ENCODE results near the gene CYP2S1. TPM values are rescaled to one million over a fixed set of nuclear protein-coding genes. Genes with fewer than 3 reads are reported as not detected.

The CYP2S1 gene
- total RNA-seq, 2 donors from 2014 or later = 114 to 152 TPM

GRCh38 chr19:41245843-41246242 lies 52.8 kb downstream of the CYP2S1 start:
- TF ChIP-seq CTCF (IDR thresholded peaks at IDR 0.05) = no peak
- H3K27ac ChIP-seq = no peak overlapping the region
- intact Hi-C loops (cut with DNase I) = no loop called here
- H3K4me1 ChIP-seq = no peaks in the 10 kb centered on the region
- no peak overlapping the region for H3K9ac ChIP-seq (ENCODE audit: low read depth in 2 of 2, low read length in 2 of 2)
- H3K9me3 ChIP-seq = no peaks in the 10 kb centered on the region
- DNase-seq = no peak
- no peaks in the 10 kb centered on the region for H3K36me3 ChIP-seq
- no peak overlapping the region for H3K4me3 ChIP-seq
- H3K27me3 ChIP-seq = no peaks in the 10 kb centered on the region

- TF ChIP-seq CTCF (IDR thresholded peaks at IDR 0.05) = no peak
- Histone ChIP-seq H3K9ac (ENCODE audit: low read depth in 2 of 2, low read length in 2 of 2) (no peak overlapping the region), H3K4me1 (no peaks in the 10 kb centered on the region), H3K27ac (no peak overlapping the region), H3K36me3 (no peaks in the 10 kb centered on the region), H3K27me3 (no peaks in the 10 kb centered on the region), H3K4me3 (no peak overlapping the region), H3K9me3 (no peaks in the 10 kb centered on the region)
- intact Hi-C loops (cut with DNase I) = no loop called here
- no peak for DNase-seq
Observed at GRCh38 chr19:41248895-41249294, 55.9 kb downstream of the CYP2S1 start.

- DNase-seq = no peak
- no peak for TF ChIP-seq CTCF (IDR thresholded peaks at IDR 0.05)
- H3K9me3 ChIP-seq = no peaks in the 10 kb centered on the region
- H3K27ac ChIP-seq = no peak overlapping the region
- no peaks in the 10 kb centered on the region for H3K27me3 ChIP-seq
- H3K9ac ChIP-seq (ENCODE audit: low read depth in 2 of 2, low read length in 2 of 2) = no peak overlapping the region
- intact Hi-C loops (cut with DNase I) = loop anchor here (10.0 kb wide), 1 partner anchor 275 kb away; no protein-coding TSS in a partner anchor
- no peaks in the 10 kb centered on the region for H3K36me3 ChIP-seq
- no peaks in the 10 kb centered on the region for H3K4me1 ChIP-seq
- H3K4me3 ChIP-seq = no peak overlapping the region
Observed at GRCh38 chr19:41249707-41250423, 56.8 kb downstream of the CYP2S1 start.

GRCh38 chr19:41253660-41254059 lies 60.6 kb downstream of the CYP2S1 start:
- Histone ChIP-seq H3K4me3 (no peak overlapping the region), H3K9ac (ENCODE audit: low read depth in 2 of 2, low read length in 2 of 2) (no peak overlapping the region), H3K27me3 (no peaks in the 10 kb centered on the region), H3K9me3 (no peaks in the 10 kb centered on the region), H3K4me1 (no peaks in the 10 kb centered on the region), H3K27ac (no peak overlapping the region), H3K36me3 (no peaks in the 10 kb centered on the region)
- no peak for TF ChIP-seq CTCF (IDR thresholded peaks at IDR 0.05)
- DNase-seq = no peak
- intact Hi-C loops (cut with DNase I) = loop anchor here (10.0 kb wide), 1 partner anchor 279 kb away; no protein-coding TSS in a partner anchor

GRCh38 chr19:41255171-41255570 lies 62.2 kb downstream of the CYP2S1 start:
- Histone ChIP-seq H3K36me3 (no peaks in the 10 kb centered on the region), H3K4me3 (no peak overlapping the region), H3K27ac (no peak overlapping the region), H3K27me3 (no peaks in the 10 kb centered on the region), H3K9me3 (no peaks in the 10 kb centered on the region), H3K4me1 (no peaks in the 10 kb centered on the region), H3K9ac (ENCODE audit: low read depth in 2 of 2, low read length in 2 of 2) (no peak overlapping the region)
- TF ChIP-seq CTCF (IDR thresholded peaks at IDR 0.05) = no peak
- intact Hi-C loops (cut with DNase I) = loop anchor here (10.0 kb wide), 1 partner anchor 280 kb away; no protein-coding TSS in a partner anchor
- DNase-seq = no peak

Other genes starting within 250 kb of the CYP2S1 start
- gene CYP2B6, start 201.9 kb upstream of the CYP2S1 start, total RNA-seq = 1 to 10 TPM; 2.6 to 4.6 TPM
- gene CYP2A13, start 104.8 kb upstream of the CYP2S1 start, total RNA-seq = not detected
- not detected for gene CYP2F1, start 78.8 kb upstream of the CYP2S1 start, total RNA-seq
- 10 to 100 TPM in 1 of 2 donors, 1 to 10 TPM in 1; 6.2 to 21.4 TPM for gene AXL, start 26.0 kb downstream of the CYP2S1 start, total RNA-seq
- 100 to 1,000 TPM; 179 to 233 TPM for gene HNRNPUL1, start 71.2 kb downstream of the CYP2S1 start, total RNA-seq
- 10 to 100 TPM; 20.6 to 30.5 TPM for gene CCDC97, start 117.0 kb downstream of the CYP2S1 start, total RNA-seq
- 10 to 100 TPM in 1 of 2 donors, 1 to 10 TPM in 1; 7.7 to 14.6 TPM for gene TGFB1, start 160.7 kb downstream of the CYP2S1 start, total RNA-seq
- gene B9D2, start 170.9 kb downstream of the CYP2S1 start, total RNA-seq = 10 to 100 TPM in 1 of 2 donors, 1 to 10 TPM in 1; 8.4 to 10.4 TPM
- gene TMEM91, start 183.3 kb downstream of the CYP2S1 start, total RNA-seq = 1 to 10 TPM; 2.0 to 3.6 TPM
- gene EXOSC5, start 204.1 kb downstream of the CYP2S1 start, total RNA-seq = 10 to 100 TPM; 11.5 to 33.5 TPM
- gene BCKDHA, start 204.6 kb downstream of the CYP2S1 start, total RNA-seq = 10 to 100 TPM; 18.8 to 31.7 TPM
- gene B3GNT8, start 234.2 kb downstream of the CYP2S1 start, total RNA-seq = 10 to 100 TPM; 26.5 to 34.1 TPM
- 10 to 100 TPM; 48.0 to 61.8 TPM for gene DMAC2, start 246.7 kb downstream of the CYP2S1 start, total RNA-seq
- gene ERICH4, start 249.9 kb downstream of the CYP2S1 start, total RNA-seq = not detected